Sigmoid colon (tissue), 4 donors: ENCODE data around the gene TRIM24.

Experiments used
- EP300 ChIP-seq, 4 donors: sonication (generic); formaldehyde crosslinking; IDR thresholded peaks; one replicate each; pipeline ENCODE4 v1.6.1; 2017; ENCODE audit warnings: antibody characterized with exemption in 4 of 4
- POLR2A ChIP-seq, 2 donors: fragments of 450-650 bp; IDR thresholded peaks; one replicate each; pipeline ENCODE4 v1.6.1; 2016; ENCODE audit warnings: antibody characterized with exemption in 2 of 2, mild to moderate bottlenecking in 2 of 2, moderate library complexity in 2 of 2
- POLR2AphosphoS5 ChIP-seq, 4 donors: sonication (generic); formaldehyde crosslinking; IDR thresholded peaks; one replicate each; pipeline ENCODE4 v1.6.1; 2017; ENCODE audit warnings: antibody characterized with exemption in 4 of 4
- TF ChIP-seq, protein P1 (sequence below), 4 experiments: fragments of 450-650 bp in 3 of 4; fragments of 200-600 bp in 1 of 4; IDR thresholded peaks; one replicate each; pipeline ENCODE4 v1.5.1; 2016 to 2019; ENCODE audit warnings: antibody characterized with exemption in 4 of 4, mild to moderate bottlenecking in 3 of 4, moderate library complexity in 2 of 4

GRCh38 chr7:138543739-138544138 lies 83.7 kb downstream of the TRIM24 start:
- TF ChIP-seq, protein P1, sequence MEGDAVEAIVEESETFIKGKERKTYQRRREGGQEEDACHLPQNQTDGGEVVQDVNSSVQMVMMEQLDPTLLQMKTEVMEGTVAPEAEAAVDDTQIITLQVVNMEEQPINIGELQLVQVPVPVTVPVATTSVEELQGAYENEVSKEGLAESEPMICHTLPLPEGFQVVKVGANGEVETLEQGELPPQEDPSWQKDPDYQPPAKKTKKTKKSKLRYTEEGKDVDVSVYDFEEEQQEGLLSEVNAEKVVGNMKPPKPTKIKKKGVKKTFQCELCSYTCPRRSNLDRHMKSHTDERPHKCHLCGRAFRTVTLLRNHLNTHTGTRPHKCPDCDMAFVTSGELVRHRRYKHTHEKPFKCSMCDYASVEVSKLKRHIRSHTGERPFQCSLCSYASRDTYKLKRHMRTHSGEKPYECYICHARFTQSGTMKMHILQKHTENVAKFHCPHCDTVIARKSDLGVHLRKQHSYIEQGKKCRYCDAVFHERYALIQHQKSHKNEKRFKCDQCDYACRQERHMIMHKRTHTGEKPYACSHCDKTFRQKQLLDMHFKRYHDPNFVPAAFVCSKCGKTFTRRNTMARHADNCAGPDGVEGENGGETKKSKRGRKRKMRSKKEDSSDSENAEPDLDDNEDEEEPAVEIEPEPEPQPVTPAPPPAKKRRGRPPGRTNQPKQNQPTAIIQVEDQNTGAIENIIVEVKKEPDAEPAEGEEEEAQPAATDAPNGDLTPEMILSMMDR (IDR thresholded peaks at IDR 0.05) = no peak
- TF ChIP-seq POLR2AphosphoS5 (IDR thresholded peaks at IDR 0.05) (no peak), POLR2A (IDR thresholded peaks at IDR 0.05) (no peak), EP300 (IDR thresholded peaks at IDR 0.05) (no peak)
